ENCODE data around the gene CENPH.
"Not testable (repeated sequence)": the region's sequence is repeated elsewhere in the genome, so short reads cannot be mapped to it uniquely, and the experiment has no call there.

Gene CENPH

DNA sequence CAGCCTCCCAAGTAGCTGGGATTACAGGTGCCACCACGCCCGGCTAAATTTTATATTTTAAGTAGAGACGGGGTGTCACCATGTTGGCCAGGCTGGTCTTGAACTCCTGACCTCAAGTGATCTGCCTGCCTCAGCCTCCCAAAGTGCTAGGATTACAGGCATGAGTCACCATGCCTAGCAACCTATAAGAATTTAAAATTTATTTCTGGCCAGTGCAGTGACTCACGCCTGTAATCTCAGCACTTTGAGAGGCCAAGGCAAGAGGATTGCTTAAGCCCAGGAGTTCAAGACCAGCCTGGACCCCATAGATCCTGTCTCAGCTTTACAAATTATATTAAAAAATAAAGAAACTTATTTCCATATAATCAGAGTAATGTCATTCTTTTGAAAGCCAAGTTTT lies 66.6 kb downstream of the CENPH start:
- not testable (repeated sequence) for DNase-seq

DNA sequence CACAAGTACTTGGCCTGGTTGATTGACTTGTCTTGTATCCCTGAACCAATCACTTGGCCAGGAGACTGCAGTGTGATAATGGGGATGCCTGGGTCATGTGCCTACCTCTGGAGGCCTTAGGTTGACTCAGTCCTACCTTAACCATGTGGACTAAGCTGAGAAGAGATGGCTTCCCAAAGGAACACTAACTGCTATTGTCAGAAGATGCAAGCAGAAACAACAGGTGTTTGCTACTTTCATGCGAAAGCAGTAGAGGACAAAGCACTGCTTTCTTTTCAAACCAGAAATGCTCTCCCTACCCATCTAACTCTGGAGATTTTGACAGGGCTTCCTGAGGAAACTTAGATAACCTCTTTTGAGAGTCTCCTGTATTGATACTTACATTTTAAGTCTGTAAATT lies 68.2 kb downstream of the CENPH start:
- no peak for DNase-seq

Measured in effector CD4-positive, alpha-beta T cell (primary cell).